Adrenal gland (tissue), 12 donors: Measurements from ENCODE around the gene PRKN. TPM values are rescaled to one million over a fixed set of nuclear protein-coding genes. Genes with fewer than 3 reads are reported as not detected.

ENCODE experiments used
- DNase-seq, 7 donors: peaks; one replicate each; pipeline ENCODE4 v3.0.0-alpha.2; 2019 to 2020
- H3K27ac ChIP-seq, 5 donors: fragments of 200-600 bp; sonication (generic) in 4 of 5; 1 replicate in 3 of 5; 2 replicates in 2 of 5; pipeline versions ENCODE4 v1.5.1 to v1.8.0; 2016 to 2020; ENCODE audit warnings: mild to moderate bottlenecking in 1 of 5
- H3K27me3 ChIP-seq: fragments of 200-600 bp; 2 replicates; pipeline ENCODE4 v1.8.0; 2021
- H3K36me3 ChIP-seq, 2 donors: fragments of 200-600 bp; replicated peaks in 1 of 2; 1 replicate in 1 of 2; 2 replicates in 1 of 2; pipeline versions ENCODE4 v1.5.1 to v1.8.0; 2018 to 2022
- H3K4me1 ChIP-seq, 2 donors: fragments of 200-600 bp; replicated peaks in 1 of 2; 1 replicate in 1 of 2; 2 replicates in 1 of 2; pipeline versions ENCODE4 v1.5.1 to v1.8.0; 2018 to 2021
- H3K4me3 ChIP-seq, 4 donors: fragments of 200-600 bp; sonication (generic) in 3 of 4; one replicate each; pipeline ENCODE4 v1.5.1; 2016 to 2018
- H3K9me3 ChIP-seq, 3 donors: fragments of 200-600 bp; sonication (generic) in 1 of 3; replicated peaks in 1 of 3; 1 replicate in 2 of 3; 2 replicates in 1 of 3; pipeline versions ENCODE4 v1.5.1 to v1.8.0; 2016 to 2021
- POLR2A ChIP-seq, 2 donors: fragments of 450-650 bp; IDR thresholded peaks; one replicate each; pipeline ENCODE4 v1.6.1; 2017; ENCODE audit warnings: antibody characterized with exemption in 2 of 2, mild to moderate bottlenecking in 2 of 2, moderate library complexity in 1 of 2
- WGBS, 4 donors: extraction: QIAGEN DNeasy Blood & Tissue Kit in 2 of 4; methylation state at CpG; one replicate each; pipeline versions ENCODE4 v1.1.5 to v1.1.7; 2013 to 2017; 5-methylcytosine and 5-hydroxymethylcytosine counted together
- intact Hi-C, 2 donors: fragments of 100-400 bp; cut with DNase I; formaldehyde crosslinking; loops; one replicate each; pipeline versions ENCODE4 v1.14.1 to v1.15.0; 2022 to 2023
- polyA plus RNA-seq, 3 donors: library from polyadenylated mRNA; stranded (reverse); fragments of 200-250 nt in 2 of 3; fragments of 350-450 nt in 1 of 3; fragmentation: Illumina TruSeq in 1 of 3; extraction: RNeasy Lipid Tissue Mini Kit (QIAGEN cat#74804) in 1 of 3; gene quantifications; one replicate each; pipeline ENCODE4 v1.2.3, GENCODE V29; 2013 to 2014
- total RNA-seq, 9 donors: library from RNA; depleted of rRNA in 4 of 9; stranded (reverse); fragments of >200 nt in 4 of 9; fragments of 120-200 nt in 1 of 9; fragmentation: NEBNext Ultra II Directional in 1 of 9; extraction: Animal tissue kit (Norgen Biotek cat#: 25700) in 1 of 9; gene quantifications; one replicate each; pipeline versions ENCODE4 v1.1.0 to v1.2.4, GENCODE V29; 2013 to 2023
- TF ChIP-seq, protein P1 (sequence below), 6 experiments: fragments of 450-650 bp in 4 of 6; fragments of 200-600 bp in 2 of 6; sonication (generic) in 1 of 6; IDR thresholded peaks; 1 replicate in 5 of 6; 2 replicates in 1 of 6; pipeline versions ENCODE4 v1.5.1 to v1.8.0; 2016 to 2021; ENCODE audit warnings: antibody characterized with exemption in 6 of 6, mild to moderate bottlenecking in 2 of 6, moderate library complexity in 1 of 6
- donor health status: healthy with polysubstance abuse.
- donor health status: Bipolar disorder and iron deficiency.
- donor health status: DM: yes; HTN: yes; CAD: no.
- donor health status: DM: no; HTN: no; CAD: no.
- donor health status: DM: no; HTN: no; CAD: no.
- donor health status: DM: yes; HTN: yes; CAD: no.

The PRKN gene
- total and polyA plus RNA-seq, 12 donors: 1.9 to 159 (median 13.3) TPM

DNA sequence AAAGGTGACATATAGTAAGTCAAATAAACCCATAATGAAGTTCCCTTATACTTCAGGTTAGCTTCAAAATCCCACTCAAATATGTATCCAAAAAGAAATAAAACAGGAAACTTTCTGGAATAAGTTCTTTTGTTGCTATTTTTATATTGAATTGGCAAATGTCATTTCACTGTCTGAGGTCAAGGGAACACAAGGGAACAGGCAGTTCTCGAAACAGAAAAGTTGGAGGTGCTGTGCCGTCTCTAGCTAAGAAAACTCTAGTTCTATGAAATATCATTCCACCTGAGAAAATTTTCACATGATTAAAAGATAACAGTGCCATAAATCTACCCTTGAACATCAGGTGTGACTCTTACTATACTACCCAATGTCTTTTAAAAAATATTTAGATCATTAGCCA lies 358.5 kb downstream of the PRKN start:
- 39 to 66% (median 52%) methylated on average over 2 of the region's 2 CpGs for WGBS, 4 donors
- Histone ChIP-seq H3K27me3 (no peaks in the 10 kb centered on the region), H3K4me1 (peaks cover 0 to 7% of the 10 kb centered on the region in 2 donors), H3K4me3 (no peak overlapping the region), H3K27ac (no peak overlapping the region), H3K9me3 (no peaks in the 10 kb centered on the region), H3K36me3 (no peaks in the 10 kb centered on the region)
- no peak for DNase-seq
- intact Hi-C loops: no loop called here
- no peak for TF ChIP-seq POLR2A (IDR thresholded peaks at IDR 0.05)
- TF ChIP-seq, protein P1, sequence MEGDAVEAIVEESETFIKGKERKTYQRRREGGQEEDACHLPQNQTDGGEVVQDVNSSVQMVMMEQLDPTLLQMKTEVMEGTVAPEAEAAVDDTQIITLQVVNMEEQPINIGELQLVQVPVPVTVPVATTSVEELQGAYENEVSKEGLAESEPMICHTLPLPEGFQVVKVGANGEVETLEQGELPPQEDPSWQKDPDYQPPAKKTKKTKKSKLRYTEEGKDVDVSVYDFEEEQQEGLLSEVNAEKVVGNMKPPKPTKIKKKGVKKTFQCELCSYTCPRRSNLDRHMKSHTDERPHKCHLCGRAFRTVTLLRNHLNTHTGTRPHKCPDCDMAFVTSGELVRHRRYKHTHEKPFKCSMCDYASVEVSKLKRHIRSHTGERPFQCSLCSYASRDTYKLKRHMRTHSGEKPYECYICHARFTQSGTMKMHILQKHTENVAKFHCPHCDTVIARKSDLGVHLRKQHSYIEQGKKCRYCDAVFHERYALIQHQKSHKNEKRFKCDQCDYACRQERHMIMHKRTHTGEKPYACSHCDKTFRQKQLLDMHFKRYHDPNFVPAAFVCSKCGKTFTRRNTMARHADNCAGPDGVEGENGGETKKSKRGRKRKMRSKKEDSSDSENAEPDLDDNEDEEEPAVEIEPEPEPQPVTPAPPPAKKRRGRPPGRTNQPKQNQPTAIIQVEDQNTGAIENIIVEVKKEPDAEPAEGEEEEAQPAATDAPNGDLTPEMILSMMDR (IDR thresholded peaks at IDR 0.05): no peak

DNA sequence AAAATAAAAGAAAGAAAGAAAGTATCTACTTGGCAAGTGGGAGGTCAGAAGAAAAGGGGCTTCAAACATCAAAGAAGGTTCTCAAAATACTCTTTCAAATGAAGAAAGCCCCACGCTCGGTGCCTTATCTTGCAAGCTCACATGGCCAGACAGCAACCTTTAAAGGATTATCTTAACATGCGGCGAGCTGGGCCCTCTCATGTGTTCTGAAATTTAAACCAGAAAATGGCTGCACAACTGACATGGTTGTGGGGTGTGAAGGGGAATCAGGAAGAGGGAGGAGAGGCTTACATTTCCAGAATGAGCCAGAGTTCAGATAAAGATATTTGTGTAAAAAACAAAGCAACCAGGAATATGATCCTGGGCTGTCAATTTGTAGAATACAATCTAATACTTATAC lies 363.1 kb downstream of the PRKN start:
- H3K4me1 ChIP-seq: peaks cover 0 to 7% of the 10 kb centered on the region in 2 donors
- 92 to 95% (median 93%) methylated on average over 4 of the region's 4 CpGs for WGBS, 4 donors
- no peak for TF ChIP-seq POLR2A (IDR thresholded peaks at IDR 0.05)
- TF ChIP-seq, protein P1 (IDR thresholded peaks at IDR 0.05): no peak
- H3K36me3 ChIP-seq: no peaks in the 10 kb centered on the region
- intact Hi-C loops: no loop called here
- no peaks in the 10 kb centered on the region for H3K27me3 ChIP-seq
- DNase-seq: no peak
- H3K9me3 ChIP-seq: no peaks in the 10 kb centered on the region
- no peak overlapping the region for H3K4me3 ChIP-seq
- no peak overlapping the region for H3K27ac ChIP-seq

DNA sequence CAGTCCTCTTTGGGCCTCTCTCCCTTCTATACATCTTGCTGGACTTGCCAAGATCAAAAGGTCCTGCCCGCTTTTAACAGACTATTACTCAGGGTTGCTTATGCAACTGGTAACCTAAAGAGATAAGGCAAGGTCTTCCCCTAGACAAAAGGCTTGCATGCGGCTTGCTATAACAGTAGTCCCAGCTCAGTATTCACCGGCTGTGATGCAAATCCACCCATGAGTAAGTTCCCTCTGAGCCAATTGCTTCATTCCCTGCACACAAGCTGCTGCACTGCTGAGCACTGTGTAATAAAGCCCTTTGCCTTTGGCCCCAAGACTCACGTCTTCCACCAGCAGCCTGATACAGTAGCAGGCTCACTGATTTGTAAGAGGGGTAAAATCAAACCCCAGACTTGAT lies 363.8 kb downstream of the PRKN start:
- 82 to 93% (median 89%) methylated on average over 4 of the region's 4 CpGs for WGBS, 4 donors
- no peak overlapping the region for H3K27ac ChIP-seq
- intact Hi-C loops: no loop called here

DNA sequence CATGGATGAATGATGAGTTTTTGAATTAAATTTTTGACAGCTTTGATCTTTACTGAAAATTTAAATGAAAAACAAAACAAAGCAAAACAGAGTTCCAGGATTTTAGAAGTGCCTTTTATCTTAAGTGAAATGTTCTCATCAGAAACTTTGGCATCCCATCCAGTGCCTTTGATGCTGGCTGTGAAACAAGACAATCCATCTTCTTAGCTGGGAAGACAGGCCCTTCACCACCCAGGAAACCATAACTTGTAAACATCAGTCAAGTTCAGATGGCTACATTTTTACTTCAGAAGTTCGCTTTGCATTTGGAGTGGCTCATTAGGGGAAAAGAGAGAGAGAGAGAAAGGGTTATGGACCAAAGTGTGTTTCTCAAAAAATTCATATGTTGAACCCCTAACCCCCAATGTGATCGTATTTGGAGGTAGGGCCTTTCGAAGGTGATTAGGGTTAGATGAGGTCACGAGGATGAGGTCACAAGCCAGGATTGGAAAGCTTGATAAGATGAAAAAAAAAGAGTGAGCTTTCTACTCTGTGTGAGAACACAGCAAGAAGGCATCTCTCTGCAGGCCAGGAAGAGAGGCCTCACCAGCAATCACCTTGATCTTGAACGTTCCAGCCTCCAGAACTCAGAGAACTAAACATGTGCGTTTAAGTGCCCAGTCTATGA lies 366.5 kb downstream of the PRKN start:
- intact Hi-C loops: no loop called here
- H3K27ac ChIP-seq: no peak overlapping the region
- no peaks in the 10 kb centered on the region for H3K36me3 ChIP-seq
- no peaks in the 10 kb centered on the region for H3K9me3 ChIP-seq
- no peak for DNase-seq
- H3K4me3 ChIP-seq: no peak overlapping the region
- 71 to 81% (median 72%) methylated on average over 6 of the region's 6 CpGs for WGBS, 4 donors
- no peaks in the 10 kb centered on the region for H3K4me1 ChIP-seq
- H3K27me3 ChIP-seq: no peaks in the 10 kb centered on the region
- no peak for TF ChIP-seq POLR2A (IDR thresholded peaks at IDR 0.05)
- TF ChIP-seq, protein P1 (IDR thresholded peaks at IDR 0.05): no peak

More for the DNA sequence above, 363.8 kb downstream of the PRKN start:
- DNase-seq: no peak
- no peaks in the 10 kb centered on the region for H3K27me3 ChIP-seq
- no peak overlapping the region for H3K4me3 ChIP-seq
- no peaks in the 10 kb centered on the region for H3K36me3 ChIP-seq
- no peaks in the 10 kb centered on the region for H3K9me3 ChIP-seq
- H3K4me1 ChIP-seq: peaks cover 0 to under 1% of the 10 kb centered on the region in 2 donors
- TF ChIP-seq POLR2A (IDR thresholded peaks at IDR 0.05): no peak
- TF ChIP-seq, protein P1 (IDR thresholded peaks at IDR 0.05): no peak
